ENCODE results near the gene KLHL29. TPM values are rescaled to one million over a fixed set of nuclear protein-coding genes. Genes with fewer than 3 reads are reported as not detected.

Gene KLHL29
- total and polyA plus RNA-seq, 2 experiments from 2014 or later, result 5.6 to 11.0 TPM

DNA sequence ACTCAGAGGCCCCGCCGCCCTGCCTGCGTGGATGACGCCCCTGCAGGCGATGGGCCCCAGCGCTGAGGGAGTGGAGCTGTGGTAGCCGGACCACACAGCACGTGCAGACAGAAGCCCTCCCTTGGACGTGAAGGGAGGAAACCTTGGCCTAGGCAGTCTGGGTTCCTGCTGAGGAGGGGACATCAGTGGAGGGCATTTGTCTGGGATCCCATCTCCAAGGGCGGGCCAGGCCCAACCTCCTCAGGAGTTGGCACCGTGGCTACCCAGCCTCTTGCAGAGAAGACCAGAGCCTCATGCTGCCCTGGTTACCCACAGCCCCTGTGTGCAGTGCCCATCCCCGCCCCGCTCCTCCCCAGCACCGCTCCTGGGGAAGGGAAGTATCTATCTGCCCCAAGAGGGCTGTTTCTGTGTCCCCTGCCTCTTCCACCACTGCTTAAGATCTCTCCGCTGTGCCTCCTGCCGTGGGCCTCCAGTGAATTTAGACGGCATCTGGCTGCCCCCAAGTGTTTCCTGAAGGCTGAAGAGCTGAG lies 241.8 kb downstream of the KLHL29 start:
- no peaks in the 10 kb centered on the region for H3K4me1 ChIP-seq (ENCODE audit: low read depth)

DNA sequence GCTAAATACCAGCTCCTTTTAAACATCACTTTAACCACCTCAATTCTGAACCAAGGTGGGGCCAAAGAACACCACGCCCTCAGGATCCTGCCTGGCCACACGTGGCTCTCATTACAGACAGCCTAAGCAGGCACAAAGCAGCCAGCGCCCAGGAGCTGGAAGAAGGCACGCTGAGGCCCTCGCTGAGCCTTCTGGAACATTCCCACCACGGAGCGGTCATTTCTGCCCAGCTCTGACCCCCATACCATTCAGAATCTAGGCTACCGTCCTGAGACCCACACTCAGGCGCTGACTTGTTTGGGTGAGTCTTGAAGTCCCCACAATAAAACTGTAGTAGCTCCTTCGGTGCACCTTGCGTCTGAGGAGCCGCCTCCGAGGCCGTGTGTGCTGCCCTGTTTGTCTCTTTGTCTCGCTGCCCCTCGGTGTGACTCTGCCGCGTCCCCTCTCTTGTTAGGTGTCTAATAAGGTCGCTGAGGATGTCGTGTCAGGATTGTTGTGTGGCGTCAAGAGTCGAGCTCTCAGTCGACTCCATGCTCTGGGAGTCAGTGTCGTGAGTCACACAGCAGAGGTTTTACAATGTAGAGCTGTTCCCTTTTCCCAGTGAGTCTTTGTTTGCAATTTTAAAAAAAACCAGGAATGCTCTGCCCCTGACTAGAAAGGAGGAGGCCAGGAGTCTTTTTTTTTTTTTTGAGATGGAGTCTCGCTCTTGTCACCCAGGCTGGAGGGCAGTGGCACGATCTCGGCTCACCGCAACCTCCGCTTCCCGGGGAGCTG lies 242.4 kb downstream of the KLHL29 start:
- no peak for DNase-seq (ENCODE audit: low read depth in 1 of 2, low spot score in 1 of 2)

More for the DNA sequence above, 241.8 kb downstream of the KLHL29 start:
- no peaks in the 10 kb centered on the region for H3K36me3 ChIP-seq
- no peaks in the 10 kb centered on the region for H3K9me3 ChIP-seq (ENCODE audit: low read depth)
- no peak overlapping the region for H3K27ac ChIP-seq
- no peaks in the 10 kb centered on the region for H3K27me3 ChIP-seq
- DNase-seq (ENCODE audit: low read depth in 1 of 2, low spot score in 1 of 2), result no peak
- TF ChIP-seq, protein P1, sequence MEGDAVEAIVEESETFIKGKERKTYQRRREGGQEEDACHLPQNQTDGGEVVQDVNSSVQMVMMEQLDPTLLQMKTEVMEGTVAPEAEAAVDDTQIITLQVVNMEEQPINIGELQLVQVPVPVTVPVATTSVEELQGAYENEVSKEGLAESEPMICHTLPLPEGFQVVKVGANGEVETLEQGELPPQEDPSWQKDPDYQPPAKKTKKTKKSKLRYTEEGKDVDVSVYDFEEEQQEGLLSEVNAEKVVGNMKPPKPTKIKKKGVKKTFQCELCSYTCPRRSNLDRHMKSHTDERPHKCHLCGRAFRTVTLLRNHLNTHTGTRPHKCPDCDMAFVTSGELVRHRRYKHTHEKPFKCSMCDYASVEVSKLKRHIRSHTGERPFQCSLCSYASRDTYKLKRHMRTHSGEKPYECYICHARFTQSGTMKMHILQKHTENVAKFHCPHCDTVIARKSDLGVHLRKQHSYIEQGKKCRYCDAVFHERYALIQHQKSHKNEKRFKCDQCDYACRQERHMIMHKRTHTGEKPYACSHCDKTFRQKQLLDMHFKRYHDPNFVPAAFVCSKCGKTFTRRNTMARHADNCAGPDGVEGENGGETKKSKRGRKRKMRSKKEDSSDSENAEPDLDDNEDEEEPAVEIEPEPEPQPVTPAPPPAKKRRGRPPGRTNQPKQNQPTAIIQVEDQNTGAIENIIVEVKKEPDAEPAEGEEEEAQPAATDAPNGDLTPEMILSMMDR (IDR thresholded peaks at IDR 0.05; ENCODE audit: low read depth, low read length), result no peak
- H3K4me3 ChIP-seq, result no peak overlapping the region

DNA sequence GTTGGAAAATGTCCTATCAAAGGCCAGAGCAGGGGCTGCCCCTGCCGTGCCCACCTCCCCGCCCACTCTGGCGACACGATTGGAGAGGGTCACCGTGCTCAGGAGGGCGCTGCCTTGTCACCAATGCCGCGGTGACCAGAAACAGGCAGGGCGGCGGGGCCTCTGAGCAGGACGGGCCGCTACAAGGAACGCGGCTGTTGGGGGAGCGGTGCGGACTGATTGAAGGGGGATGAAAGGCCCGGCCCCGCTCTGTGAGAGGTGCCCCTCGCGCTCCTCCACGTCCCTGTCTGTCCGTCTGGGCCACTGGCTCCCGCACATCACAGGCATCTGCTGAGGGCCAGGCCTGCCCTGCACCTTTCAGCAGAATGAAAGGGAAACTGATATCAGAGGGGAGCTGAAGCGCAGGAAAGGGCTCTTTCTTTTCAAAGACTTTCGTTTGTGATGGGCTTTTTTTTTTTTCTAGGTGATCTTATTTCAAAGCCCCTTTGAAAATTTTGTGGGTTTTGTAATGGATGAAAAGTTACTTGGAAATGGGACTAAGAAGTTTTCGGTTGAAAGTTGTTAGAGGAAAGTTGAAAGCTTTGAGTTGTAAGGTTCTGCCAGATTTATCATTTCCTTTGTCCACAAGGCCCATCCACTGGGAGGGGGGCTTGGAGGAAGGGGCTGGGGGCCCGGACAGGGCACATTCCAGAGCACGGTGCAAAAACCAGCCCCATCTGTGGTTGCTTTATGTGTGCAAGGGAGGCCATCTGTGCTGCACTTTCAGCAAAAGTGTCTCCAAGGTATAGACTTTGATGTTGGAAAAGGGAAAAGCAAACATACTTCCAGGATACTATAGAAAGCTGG lies 244.2 kb downstream of the KLHL29 start:
- TF ChIP-seq, protein P1 (IDR thresholded peaks at IDR 0.05; ENCODE audit: low read depth, low read length), result no peak
- Histone ChIP-seq H3K27me3 (no peaks in the 10 kb centered on the region), H3K9me3 (ENCODE audit: low read depth) (no peaks in the 10 kb centered on the region), H3K36me3 (no peaks in the 10 kb centered on the region), H3K27ac (no peak overlapping the region), H3K4me3 (no peak overlapping the region), H3K4me1 (ENCODE audit: low read depth) (no peaks in the 10 kb centered on the region)
- no peak for DNase-seq (ENCODE audit: low read depth in 1 of 2, low spot score in 1 of 2)

More for the DNA sequence above, 242.4 kb downstream of the KLHL29 start:
- H3K36me3 ChIP-seq, result no peaks in the 10 kb centered on the region
- H3K27me3 ChIP-seq, result no peaks in the 10 kb centered on the region
- TF ChIP-seq, protein P1 (IDR thresholded peaks at IDR 0.05; ENCODE audit: low read depth, low read length), result no peak
- H3K4me1 ChIP-seq (ENCODE audit: low read depth), result no peaks in the 10 kb centered on the region
- no peak overlapping the region for H3K4me3 ChIP-seq
- no peaks in the 10 kb centered on the region for H3K9me3 ChIP-seq (ENCODE audit: low read depth)
- no peak overlapping the region for H3K27ac ChIP-seq

DNA sequence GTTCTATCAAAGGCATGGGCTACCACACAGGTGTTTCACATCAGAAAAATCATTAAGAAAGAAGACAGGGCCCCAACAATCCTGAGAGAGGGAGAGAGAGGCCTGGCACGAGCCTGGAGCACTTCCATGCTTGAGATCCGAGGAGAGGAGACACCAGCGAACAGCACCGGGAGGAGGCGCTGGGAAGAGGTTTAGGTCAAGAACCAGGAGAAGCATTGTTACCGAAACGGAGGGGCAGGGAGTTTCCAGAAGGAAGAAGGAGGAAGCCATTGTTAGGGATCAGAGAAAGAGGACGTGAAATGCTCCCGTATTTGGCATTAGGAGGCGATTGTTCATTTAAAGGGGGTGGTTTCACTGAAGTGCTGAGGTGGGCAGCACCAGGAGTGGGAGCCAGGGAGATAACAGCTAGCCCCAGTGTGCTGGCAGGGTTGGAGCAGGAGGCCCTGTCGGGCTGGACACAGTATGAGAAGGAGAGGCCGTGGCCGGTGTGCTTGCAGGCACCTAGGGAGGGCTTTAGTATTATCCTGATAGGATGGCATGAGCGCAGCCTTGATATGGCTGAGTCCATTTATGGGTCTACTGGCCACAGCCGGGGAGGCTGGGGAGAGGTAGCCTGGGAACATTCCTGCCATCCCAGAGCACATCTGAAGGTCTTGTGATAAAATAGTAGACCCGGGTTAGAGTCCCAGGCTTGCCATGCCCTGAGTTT lies 244.9 kb downstream of the KLHL29 start:
- no peaks in the 10 kb centered on the region for H3K4me1 ChIP-seq (ENCODE audit: low read depth)
- no peak for DNase-seq (ENCODE audit: low read depth in 1 of 2, low spot score in 1 of 2)
- TF ChIP-seq, protein P1 (IDR thresholded peaks at IDR 0.05; ENCODE audit: low read depth, low read length), result no peak
- no peaks in the 10 kb centered on the region for H3K9me3 ChIP-seq (ENCODE audit: low read depth)
- no peaks in the 10 kb centered on the region for H3K36me3 ChIP-seq
- H3K27me3 ChIP-seq, result no peaks in the 10 kb centered on the region
- no peak overlapping the region for H3K4me3 ChIP-seq
- no peak overlapping the region for H3K27ac ChIP-seq

DNA sequence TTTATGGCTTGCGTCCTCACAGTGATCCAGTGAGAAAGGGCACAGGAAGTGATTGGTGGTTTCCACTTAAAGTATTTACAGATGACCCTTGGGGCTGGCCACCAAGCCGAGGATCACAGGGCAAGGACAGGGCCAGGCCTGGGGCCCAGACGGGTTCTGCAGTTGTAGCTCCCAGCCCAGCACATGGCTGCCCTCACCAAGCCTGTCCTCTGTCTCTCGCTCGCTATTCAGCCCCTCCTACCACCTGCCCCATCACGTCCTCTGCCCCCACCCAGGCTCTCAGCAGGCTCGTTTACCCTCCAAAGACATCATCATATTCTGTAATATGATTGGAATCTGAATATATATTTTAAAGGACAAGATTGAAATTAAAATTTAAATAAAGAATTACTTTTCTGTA lies 246.0 kb downstream of the KLHL29 start:
- no peak overlapping the region for H3K4me3 ChIP-seq
- H3K9me3 ChIP-seq (ENCODE audit: low read depth), result no peaks in the 10 kb centered on the region
- no peak overlapping the region for H3K27ac ChIP-seq
- no peaks in the 10 kb centered on the region for H3K36me3 ChIP-seq
- H3K4me1 ChIP-seq (ENCODE audit: low read depth), result no peaks in the 10 kb centered on the region
- no peak for DNase-seq (ENCODE audit: low read depth in 1 of 2, low spot score in 1 of 2)
- no peaks in the 10 kb centered on the region for H3K27me3 ChIP-seq
- TF ChIP-seq, protein P1 (IDR thresholded peaks at IDR 0.05; ENCODE audit: low read depth, low read length), result no peak
